ENCODE measurements around the gene EEF1E1.
A peak's percentile ranks its signal among the peaks of the same experiment; 100 is the strongest.

Gene EEF1E1

GRCh38 chr6:8084586-8084985, 17.8 kb downstream of the EEF1E1 start:
- peaks cover 12 to 36% of the 10 kb centered on the region in 2 experiments for H3K36me3 ChIP-seq (ENCODE audit: control insufficient read depth in 2 of 2, insufficient read depth in 1 of 2, low read length in 2 of 2)
- CTCF ChIA-PET, result interaction anchor here (0.6 to 0.9 kb wide), 4 partner anchors 18 to 469 kb away, joined by 3 to 4 read pairs (median 4); partner anchors contain the start of gene EEF1E1

GRCh38 chr6:8082954-8083858, 19.1 kb downstream of the EEF1E1 start:
- H3K4me1 ChIP-seq (ENCODE audit: control insufficient read depth, insufficient read depth, low read length), result peaks cover 21% of the 10 kb centered on the region
- TF ChIP-seq ZFP41 (tag by site-specific recombination; IDR thresholded peaks at IDR 0.05; ENCODE audit: borderline replicate concordance) (no peak), MYNN (tag by site-specific recombination; IDR thresholded peaks at IDR 0.05; ENCODE audit: borderline replicate concordance) (no peak), HOXC10 (CRISPR knock-in tag; IDR thresholded peaks at IDR 0.05) (no peak), KLF7 (tag by site-specific recombination; IDR thresholded peaks at IDR 0.05; ENCODE audit: borderline replicate concordance) (no peak), TRIM28 (IDR thresholded peaks at IDR 0.05; ENCODE audit: borderline replicate concordance, low read length) (no peak), KLF10 (tag by site-specific recombination; IDR thresholded peaks at IDR 0.05) (no peak), SP7 (tag by site-specific recombination; IDR thresholded peaks at IDR 0.05) (peak; percentile 91), REPIN1 (tag by site-specific recombination; IDR thresholded peaks at IDR 0.05; ENCODE audit: low read depth) (no peak), SETDB1 (IDR thresholded peaks at IDR 0.05; ENCODE audit: insufficient read length, low read length) (peak; percentile 23), ZXDB (tag by site-specific recombination; IDR thresholded peaks at IDR 0.05) (peak; percentile 30; the same call in 1 of the 2 replicates)

More at GRCh38 chr6:8084586-8084985, 17.8 kb downstream of the EEF1E1 start:
- Histone ChIP-seq H3K4me1 (ENCODE audit: control insufficient read depth, insufficient read depth, low read length) (peaks cover 21% of the 10 kb centered on the region), H3K9me3 (ENCODE audit: control insufficient read depth, insufficient read depth, low read depth, low read length) (no peaks in the 10 kb centered on the region), H3K27ac (ENCODE audit: extremely low read depth, low read depth, low read length) (no peak overlapping the region), H3K4me3 (ENCODE audit: low read depth, low read length) (no peak overlapping the region)
- POLR2A ChIA-PET, result interaction anchor here (0.7 to 2.2 kb wide), 6 partner anchors 10 to 359 kb away, joined by 3 to 19 read pairs (median 6); partner anchors contain the start of genes BLOC1S5, BMP6 and EEF1E1
- no peak for TF ChIP-seq ZNF184 (tag by site-specific recombination; IDR thresholded peaks at IDR 0.05)
- TF ChIP-seq ZNF600 (tag by site-specific recombination; IDR thresholded peaks at IDR 0.05), result no peak
- TF ChIP-seq ZNF473 (tag by site-specific recombination; IDR thresholded peaks at IDR 0.05), result no peak
- TF ChIP-seq ZNF175 (tag by site-specific recombination; IDR thresholded peaks at IDR 0.05), result no peak
- no peak for TF ChIP-seq PRDM6 (tag by site-specific recombination; IDR thresholded peaks at IDR 0.05)
- TF ChIP-seq ZNF341 (tag by site-specific recombination; IDR thresholded peaks at IDR 0.05; ENCODE audit: low read depth), result no peak
- no peak for TF ChIP-seq ELK4 (IDR thresholded peaks at IDR 0.05; ENCODE audit: borderline replicate concordance, low read depth, low read length)
- TF ChIP-seq ATF2 (tag by site-specific recombination; IDR thresholded peaks at IDR 0.05; ENCODE audit: low read depth), result no peak
- no peak for TF ChIP-seq ZNF768 (tag by site-specific recombination; IDR thresholded peaks at IDR 0.05)
- TF ChIP-seq ZBTB1 (tag by site-specific recombination; IDR thresholded peaks at IDR 0.05), result no peak
- no peak for TF ChIP-seq ZNF654 (tag by site-specific recombination; IDR thresholded peaks at IDR 0.05; ENCODE audit: low read depth)
- TF ChIP-seq ZEB2 (tag by site-specific recombination; IDR thresholded peaks at IDR 0.05), result no peak
- no peak for TF ChIP-seq ZNF398 (tag by site-specific recombination; IDR thresholded peaks at IDR 0.05)
- TF ChIP-seq ZNF629 (tag by site-specific recombination; IDR thresholded peaks at IDR 0.05), result no peak
- no peak for TF ChIP-seq KLF10 (tag by site-specific recombination; IDR thresholded peaks at IDR 0.05)
- no peak for TF ChIP-seq ZNF266 (tag by site-specific recombination; IDR thresholded peaks at IDR 0.05; ENCODE audit: low read depth)
- TF ChIP-seq IKZF3 (tag by site-specific recombination; IDR thresholded peaks at IDR 0.05), result no peak

More at GRCh38 chr6:8082954-8083858, 19.1 kb downstream of the EEF1E1 start:
- no peak overlapping the region for H3K4me3 ChIP-seq (ENCODE audit: low read depth, low read length)
- H3K9me3 ChIP-seq (ENCODE audit: control insufficient read depth, insufficient read depth, low read depth, low read length), result no peaks in the 10 kb centered on the region
- no peak overlapping the region for H3K27ac ChIP-seq (ENCODE audit: extremely low read depth, low read depth, low read length)
- H3K36me3 ChIP-seq (ENCODE audit: control insufficient read depth in 2 of 2, insufficient read depth in 1 of 2, low read length in 2 of 2), result peaks cover 10 to 29% of the 10 kb centered on the region in 2 experiments
- CTCF ChIA-PET, result interaction anchor here (1.0 kb wide), 1 partner anchor 24 kb away, joined by 3 read pairs; no protein-coding TSS in a partner anchor
- POLR2A ChIA-PET, result no interaction called here
